Thoracic aorta endothelial cell (primary cell): ENCODE data around the gene ACVR1. TPM values are rescaled to one million over a fixed set of nuclear protein-coding genes. Genes with fewer than 3 reads are reported as not detected.

Source experiments
- small RNA-seq: library from RNA; depleted of rRNA; stranded (forward); fragments of <200 nt; gene quantifications from one replicate; pipeline ENCODE3, GENCODE V24; 2012
- total RNA-seq: library from RNA; depleted of rRNA; stranded (reverse); fragments of >200 nt; gene quantifications from 2 replicates; pipeline ENCODE4 v1.2.3, GENCODE V29; 2012

Gene ACVR1
- total RNA-seq, result 20.0 and 23.7 TPM in 2 replicates

GRCh38 chr2:157876066-157876785 is at the start of gene ACVR1:
Gene ACVR1, minus strand, starts transcription at chr2:157876330. Its CDS starts 76,837 bp downstream, at chr2:157799493.

Small RNAs within 50 kb of the gene (small RNA-seq; reads per million reads assigned to genes)
- not detected for gene RNU6-436P

Other genes starting within 250 kb of the ACVR1 start
- gene ACVR1C, start 247.5 kb downstream of the ACVR1 start, total RNA-seq, result under 0.01 and 0.13 TPM in 2 replicates
- gene UPP2, start 225.5 kb upstream of the ACVR1 start, total RNA-seq, result not detected in 2 replicates